Mesendoderm (in vitro differentiated cells): Measurements from ENCODE around the gene PTX3.

Experiments used
- DNase-seq: peaks from one replicate; pipeline ENCODE4 v3.0.0; 2013
- H2AK5ac ChIP-seq: 2 replicates; pipeline ENCODE4 v1.6.1; 2013; ENCODE audit warnings: low read length, inconsistent platforms
- H2BK120ac ChIP-seq: 2 replicates; pipeline ENCODE4 v1.6.1; 2013; ENCODE audit warnings: low read depth, mild to moderate bottlenecking, low read length, moderate library complexity, mixed read lengths
- H2BK15ac ChIP-seq: replicated peaks from 2 replicates; pipeline ENCODE4 v1.6.1; 2013; ENCODE audit warnings: low read depth, mild to moderate bottlenecking, moderate library complexity
- H2BK5ac ChIP-seq: 2 replicates; pipeline ENCODE4 v1.6.1; 2013; ENCODE audit warnings: low read length, inconsistent platforms
- H3K18ac ChIP-seq: 2 replicates; pipeline ENCODE4 v1.6.1; 2013; ENCODE audit warnings: mild to moderate bottlenecking, low read length, mixed read lengths
- H3K23ac ChIP-seq: one replicate; pipeline ENCODE4 v1.6.1; 2013; ENCODE audit warnings: low read length
- H3K27ac ChIP-seq: 2 replicates; pipeline ENCODE4 v1.5.1; 2013; ENCODE audit warnings: low read depth, mild to moderate bottlenecking, inconsistent platforms, low read length, moderate library complexity
- H3K27me3 ChIP-seq: 2 replicates; pipeline ENCODE4 v1.6.1; 2013; ENCODE audit warnings: low read length, control low read depth, mild to moderate bottlenecking, inconsistent platforms; ENCODE audit not compliant: insufficient read depth, poor library complexity
- H3K36me3 ChIP-seq: 2 replicates; pipeline ENCODE4 v1.6.1; 2013; ENCODE audit warnings: low read length, inconsistent platforms; ENCODE audit not compliant: control insufficient read depth, insufficient read depth
- H3K4ac ChIP-seq: one replicate; pipeline ENCODE4 v1.6.1; 2013; ENCODE audit warnings: low read depth, mild to moderate bottlenecking, low read length, moderate library complexity
- H3K4me1 ChIP-seq: 2 replicates; pipeline ENCODE4 v1.6.1; 2013; ENCODE audit warnings: low read depth, low read length, inconsistent platforms; ENCODE audit not compliant: control insufficient read depth
- H3K4me2 ChIP-seq: 2 replicates; pipeline ENCODE4 v1.6.1; 2013; ENCODE audit warnings: low read length
- H3K4me3 ChIP-seq: 2 replicates; pipeline ENCODE4 v1.5.1; 2013; ENCODE audit warnings: mild to moderate bottlenecking, low read length
- H3K56ac ChIP-seq: one replicate; pipeline ENCODE4 v1.6.1; 2013; ENCODE audit warnings: low read length
- H3K79me1 ChIP-seq: 2 replicates; pipeline ENCODE4 v1.6.1; 2013; ENCODE audit warnings: low read length, inconsistent platforms
- H3K79me2 ChIP-seq: 2 replicates; pipeline ENCODE4 v1.6.1; 2013; ENCODE audit warnings: mild to moderate bottlenecking, low read length; ENCODE audit not compliant: control insufficient read depth, insufficient read depth
- H3K9ac ChIP-seq: 2 replicates; pipeline ENCODE4 v1.6.1; 2013; ENCODE audit warnings: low read length, inconsistent platforms
- H4K5ac ChIP-seq: one replicate; pipeline ENCODE4 v1.6.1; 2013; ENCODE audit warnings: low read length
- H4K8ac ChIP-seq: one replicate; pipeline ENCODE4 v1.6.1; 2013; ENCODE audit warnings: low read depth, mild to moderate bottlenecking, control low read depth, low read length, moderate library complexity
- WGBS: extraction: QIAGEN DNeasy Blood & Tissue Kit; methylation state at CpG from one replicate; pipeline ENCODE4 v1.1.7; 2013; ENCODE audit warnings: low lambda C conversion rate, missing lambda C conversion rate; ENCODE audit not compliant: insufficient coverage; ENCODE audit errors: extremely low coverage; 5-methylcytosine and 5-hydroxymethylcytosine counted together

The PTX3 gene

DNA sequence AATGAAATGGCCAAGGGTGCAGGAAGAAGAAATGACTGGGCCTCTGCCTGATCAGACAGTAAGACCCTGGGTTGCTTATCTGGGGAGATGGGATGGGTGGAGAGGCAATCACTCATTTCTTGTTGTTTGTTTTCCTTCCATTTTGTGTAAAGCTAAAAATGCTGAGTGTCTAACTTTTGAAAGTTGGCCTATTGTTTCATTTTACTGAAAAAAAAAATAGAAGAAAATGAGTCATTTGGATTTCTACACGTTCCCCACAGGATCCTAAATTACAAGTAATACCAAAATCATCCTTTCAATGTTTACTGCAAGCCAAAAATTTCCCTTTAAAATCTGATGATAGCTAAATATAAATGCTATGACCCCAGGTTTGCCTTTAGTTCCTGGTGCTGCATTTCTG lies 30.6 kb downstream of the PTX3 start:
- H3K79me1 ChIP-seq, result no peaks in the 10 kb centered on the region
- H3K4ac ChIP-seq, result no peak overlapping the region
- H2BK5ac ChIP-seq, result no peak overlapping the region
- H3K18ac ChIP-seq, result no peak overlapping the region
- no peaks in the 10 kb centered on the region for H3K36me3 ChIP-seq
- DNase-seq, result no peak
- no peaks in the 10 kb centered on the region for H3K4me1 ChIP-seq
- no peak overlapping the region for H3K56ac ChIP-seq
- H4K5ac ChIP-seq, result no peak overlapping the region
- no peak overlapping the region for H3K9ac ChIP-seq
- H2BK15ac ChIP-seq, result no peak overlapping the region
- H3K79me2 ChIP-seq, result no peaks in the 10 kb centered on the region
- H3K4me3 ChIP-seq, result no peak overlapping the region
- no peak overlapping the region for H3K27ac ChIP-seq
- no peak overlapping the region for H3K4me2 ChIP-seq
- no CpG with 5 or more reads among the region's 1 CpG for WGBS
- no peak overlapping the region for H4K8ac ChIP-seq
- H2BK120ac ChIP-seq, result no peak overlapping the region
- no peak overlapping the region for H3K23ac ChIP-seq
- no peaks in the 10 kb centered on the region for H3K27me3 ChIP-seq
- H2AK5ac ChIP-seq, result no peak overlapping the region

DNA sequence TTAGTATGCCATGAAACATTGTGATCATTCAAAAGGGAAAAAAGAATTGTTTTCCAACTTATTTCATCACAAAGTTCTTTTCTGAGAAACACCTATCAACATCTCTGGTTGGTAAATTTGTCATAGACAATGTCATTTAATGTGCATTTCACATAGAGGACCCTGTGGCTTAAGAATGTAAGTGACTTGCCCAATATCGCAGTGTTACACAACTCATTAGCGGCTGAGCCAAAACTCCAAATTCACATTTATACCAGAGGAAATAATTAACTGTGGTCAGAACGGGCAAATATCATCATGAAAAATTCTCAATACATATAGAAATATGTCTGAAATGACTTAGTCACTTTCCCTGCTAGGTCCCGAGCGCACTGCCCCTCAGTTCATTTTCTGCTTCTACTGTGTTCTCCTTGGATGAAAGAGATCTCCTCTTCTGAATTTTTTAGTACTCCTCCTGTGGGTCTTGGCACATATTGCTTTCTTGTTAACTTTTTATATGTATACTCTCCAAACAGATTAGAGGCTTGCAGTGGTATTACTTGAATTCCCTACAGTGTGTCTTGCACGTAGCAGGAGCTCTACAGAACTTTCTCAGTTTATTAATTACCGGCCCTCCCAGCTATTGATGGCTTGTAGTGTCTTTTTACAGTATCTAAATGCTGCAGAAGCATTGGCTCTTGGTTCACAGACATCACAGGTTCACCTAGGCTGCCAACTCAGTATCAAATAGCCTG lies 33.1 kb downstream of the PTX3 start:
- H3K56ac ChIP-seq, result no peak overlapping the region
- DNase-seq, result no peak
- H3K4me2 ChIP-seq, result no peak overlapping the region
- H2BK5ac ChIP-seq, result no peak overlapping the region
- no peaks in the 10 kb centered on the region for H3K4me1 ChIP-seq
- H3K9ac ChIP-seq, result no peak overlapping the region
- H4K8ac ChIP-seq, result no peak overlapping the region
- H3K27me3 ChIP-seq, result no peaks in the 10 kb centered on the region
- H3K79me2 ChIP-seq, result no peaks in the 10 kb centered on the region
- H3K36me3 ChIP-seq, result no peaks in the 10 kb centered on the region
- no peak overlapping the region for H3K27ac ChIP-seq
- no peaks in the 10 kb centered on the region for H3K79me1 ChIP-seq
- H3K4ac ChIP-seq, result no peak overlapping the region
- no peak overlapping the region for H2BK15ac ChIP-seq
- H4K5ac ChIP-seq, result no peak overlapping the region
- no peak overlapping the region for H2BK120ac ChIP-seq
- no CpG with 5 or more reads among the region's 7 CpGs for WGBS
- H2AK5ac ChIP-seq, result no peak overlapping the region
- H3K4me3 ChIP-seq, result no peak overlapping the region
- no peak overlapping the region for H3K18ac ChIP-seq
- H3K23ac ChIP-seq, result no peak overlapping the region

DNA sequence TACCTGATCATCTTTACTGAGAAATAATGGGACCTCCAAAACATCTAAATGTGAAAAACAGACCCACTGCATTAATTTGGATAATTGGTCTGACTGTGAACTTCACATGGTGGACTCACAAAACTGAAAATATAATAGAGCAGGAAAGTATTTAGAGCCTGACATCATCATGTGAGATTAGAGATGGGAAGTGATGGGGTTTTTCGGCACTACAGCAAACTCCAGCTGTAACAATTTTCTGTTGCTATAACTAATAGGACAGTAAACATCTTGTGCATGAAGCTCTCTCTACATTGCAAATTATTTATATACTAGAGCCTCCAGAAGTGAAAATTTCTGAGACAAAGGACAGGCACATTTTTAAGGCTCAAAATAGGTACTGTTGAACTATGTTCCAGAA lies 34.4 kb downstream of the PTX3 start:
- no peaks in the 10 kb centered on the region for H3K79me1 ChIP-seq
- no peak overlapping the region for H2BK5ac ChIP-seq
- no peak overlapping the region for H3K18ac ChIP-seq
- H2AK5ac ChIP-seq, result no peak overlapping the region
- no peaks in the 10 kb centered on the region for H3K79me2 ChIP-seq
- H3K36me3 ChIP-seq, result no peaks in the 10 kb centered on the region
- no peak overlapping the region for H2BK15ac ChIP-seq
- no peak overlapping the region for H3K4me2 ChIP-seq
- no peak overlapping the region for H4K5ac ChIP-seq
- H3K27me3 ChIP-seq, result no peaks in the 10 kb centered on the region
- H4K8ac ChIP-seq, result no peak overlapping the region
- no peak overlapping the region for H3K56ac ChIP-seq
- H3K4me1 ChIP-seq, result no peaks in the 10 kb centered on the region
- no peak overlapping the region for H3K27ac ChIP-seq
- H3K9ac ChIP-seq, result no peak overlapping the region
- no CpG with 5 or more reads among the region's 1 CpG for WGBS
- DNase-seq, result no peak
- no peak overlapping the region for H3K4ac ChIP-seq
- no peak overlapping the region for H3K23ac ChIP-seq
- no peak overlapping the region for H2BK120ac ChIP-seq
- no peak overlapping the region for H3K4me3 ChIP-seq

DNA sequence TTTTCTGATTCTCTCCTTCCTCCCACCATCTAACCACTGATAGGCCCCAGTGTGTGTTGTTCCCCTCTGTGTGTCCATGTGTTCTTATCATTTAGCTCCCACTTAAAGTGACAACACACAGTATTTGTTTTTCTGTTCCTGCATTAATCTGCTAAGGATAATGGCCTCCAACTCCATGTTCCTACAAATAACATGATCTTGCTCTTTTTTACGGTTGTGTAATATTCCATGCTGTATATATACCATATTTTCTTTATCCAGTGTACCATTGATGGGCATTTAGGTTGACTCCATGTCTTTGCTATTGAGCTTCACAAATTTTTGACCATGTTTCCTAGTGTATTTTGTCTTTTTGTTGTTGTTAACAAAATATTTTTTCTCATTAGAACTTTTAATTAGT lies 36.0 kb downstream of the PTX3 start:
- Histone ChIP-seq H3K27me3 (no peaks in the 10 kb centered on the region), H4K5ac (no peak overlapping the region), H2BK5ac (no peak overlapping the region), H3K9ac (no peak overlapping the region), H3K18ac (no peak overlapping the region), H2BK120ac (no peak overlapping the region), H3K27ac (no peak overlapping the region), H4K8ac (no peak overlapping the region), H3K56ac (no peak overlapping the region), H3K4me1 (no peaks in the 10 kb centered on the region), H3K23ac (no peak overlapping the region), H3K4me2 (no peak overlapping the region), H2AK5ac (no peak overlapping the region), H3K79me1 (no peaks in the 10 kb centered on the region), H3K4me3 (no peak overlapping the region), H2BK15ac (no peak overlapping the region), H3K36me3 (no peaks in the 10 kb centered on the region), H3K4ac (no peak overlapping the region), H3K79me2 (no peaks in the 10 kb centered on the region)
- DNase-seq, result no peak
- WGBS, result no CpG with 5 or more reads among the region's 1 CpG

DNA sequence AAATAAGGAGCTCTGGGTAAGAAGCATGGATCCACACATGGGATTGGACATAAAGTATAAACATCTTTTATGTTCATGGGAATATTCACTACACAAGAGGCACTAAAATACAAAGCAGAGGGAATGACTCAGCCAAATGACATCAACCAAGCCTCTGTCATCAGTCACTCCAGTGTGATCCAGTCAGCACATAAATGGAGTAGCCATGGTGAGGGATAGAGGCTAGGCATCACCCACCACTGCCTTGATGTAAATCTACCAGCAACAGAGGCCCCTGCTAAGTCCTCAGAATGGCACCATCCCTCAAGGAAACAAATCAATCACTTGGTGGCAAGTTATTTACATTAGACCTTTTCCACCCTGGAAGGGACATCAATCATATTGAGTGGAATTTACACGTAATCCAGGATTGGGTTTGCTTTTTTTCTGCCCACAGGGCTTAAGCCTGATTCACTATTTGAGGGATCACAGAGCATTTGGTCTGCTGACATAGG lies 39.3 kb downstream of the PTX3 start:
- H2BK120ac ChIP-seq, result no peak overlapping the region
- no CpG with 5 or more reads among the region's 1 CpG for WGBS
- H3K9ac ChIP-seq, result no peak overlapping the region
- no peak overlapping the region for H2BK15ac ChIP-seq
- H3K56ac ChIP-seq, result no peak overlapping the region
- H4K8ac ChIP-seq, result no peak overlapping the region
- H3K79me2 ChIP-seq, result no peaks in the 10 kb centered on the region
- H3K27me3 ChIP-seq, result no peaks in the 10 kb centered on the region
- no peak overlapping the region for H3K18ac ChIP-seq
- no peaks in the 10 kb centered on the region for H3K4me1 ChIP-seq
- no peak overlapping the region for H2AK5ac ChIP-seq
- H3K79me1 ChIP-seq, result no peaks in the 10 kb centered on the region
- no peak overlapping the region for H2BK5ac ChIP-seq
- H4K5ac ChIP-seq, result no peak overlapping the region
- no peak overlapping the region for H3K27ac ChIP-seq
- DNase-seq, result no peak
- no peak overlapping the region for H3K23ac ChIP-seq
- H3K4me3 ChIP-seq, result no peak overlapping the region
- no peaks in the 10 kb centered on the region for H3K36me3 ChIP-seq
- H3K4ac ChIP-seq, result no peak overlapping the region
- no peak overlapping the region for H3K4me2 ChIP-seq

DNA sequence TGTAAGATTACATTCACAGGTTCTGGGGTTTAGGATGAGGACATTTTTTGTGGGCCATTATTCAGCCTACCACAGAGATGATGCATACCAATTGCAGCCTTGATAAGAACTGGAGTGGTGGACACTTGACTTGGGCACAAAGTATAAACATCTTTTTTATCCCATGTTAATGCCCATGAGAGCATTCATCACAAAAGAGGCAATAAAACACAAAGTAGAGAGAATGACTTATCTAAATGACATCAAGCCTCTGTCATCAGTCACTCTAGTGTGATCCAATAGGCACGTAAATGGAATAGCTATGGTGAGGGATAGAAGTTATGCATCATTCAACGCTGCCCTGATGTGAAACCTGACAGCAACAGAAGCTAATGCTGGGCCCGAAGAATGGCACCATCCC lies 40.8 kb downstream of the PTX3 start:
- no peak overlapping the region for H3K4me3 ChIP-seq
- no peak overlapping the region for H3K18ac ChIP-seq
- no peak overlapping the region for H2AK5ac ChIP-seq
- DNase-seq, result no peak
- no peak overlapping the region for H3K4me2 ChIP-seq
- H3K4ac ChIP-seq, result no peak overlapping the region
- no peak overlapping the region for H3K27ac ChIP-seq
- H2BK120ac ChIP-seq, result no peak overlapping the region
- no CpG with 5 or more reads among the region's 3 CpGs for WGBS
- H3K4me1 ChIP-seq, result no peaks in the 10 kb centered on the region
- H3K9ac ChIP-seq, result no peak overlapping the region
- H3K36me3 ChIP-seq, result no peaks in the 10 kb centered on the region
- H3K23ac ChIP-seq, result no peak overlapping the region
- H4K8ac ChIP-seq, result no peak overlapping the region
- no peak overlapping the region for H3K56ac ChIP-seq
- no peaks in the 10 kb centered on the region for H3K79me2 ChIP-seq
- no peak overlapping the region for H2BK15ac ChIP-seq
- H3K27me3 ChIP-seq, result no peaks in the 10 kb centered on the region
- no peaks in the 10 kb centered on the region for H3K79me1 ChIP-seq
- no peak overlapping the region for H2BK5ac ChIP-seq
- no peak overlapping the region for H4K5ac ChIP-seq
